Measurements from ENCODE around the gene SCN5A.

SCN5A gene

DNA sequence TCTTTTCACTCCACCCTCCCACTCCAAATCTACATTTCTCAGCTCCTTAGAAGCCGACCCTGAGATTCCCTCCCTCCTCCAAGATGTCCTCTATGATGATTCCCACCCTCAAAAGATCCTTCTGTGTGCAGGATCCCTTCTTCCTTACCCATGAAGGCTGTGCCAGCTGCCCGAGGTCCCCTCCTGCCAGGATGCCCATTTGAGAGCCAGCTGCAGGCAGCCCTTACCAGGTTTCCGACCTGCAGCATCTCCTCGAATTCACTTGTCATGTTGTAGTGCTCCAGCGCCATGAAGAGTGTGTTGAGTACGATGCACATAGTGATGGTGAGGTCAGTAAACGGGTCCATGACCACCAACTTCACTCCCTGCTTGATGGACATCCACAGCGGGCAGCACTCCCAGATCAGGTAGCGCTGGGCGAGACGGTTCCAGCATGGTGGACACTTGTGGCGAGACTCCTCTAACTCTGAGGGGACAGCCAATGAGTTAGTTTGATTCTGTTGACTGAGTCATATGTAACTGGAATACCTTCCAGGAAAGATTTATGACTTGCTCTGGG is 51.9 kb downstream of the SCN5A start:
- no peak for DNase-seq

DNA sequence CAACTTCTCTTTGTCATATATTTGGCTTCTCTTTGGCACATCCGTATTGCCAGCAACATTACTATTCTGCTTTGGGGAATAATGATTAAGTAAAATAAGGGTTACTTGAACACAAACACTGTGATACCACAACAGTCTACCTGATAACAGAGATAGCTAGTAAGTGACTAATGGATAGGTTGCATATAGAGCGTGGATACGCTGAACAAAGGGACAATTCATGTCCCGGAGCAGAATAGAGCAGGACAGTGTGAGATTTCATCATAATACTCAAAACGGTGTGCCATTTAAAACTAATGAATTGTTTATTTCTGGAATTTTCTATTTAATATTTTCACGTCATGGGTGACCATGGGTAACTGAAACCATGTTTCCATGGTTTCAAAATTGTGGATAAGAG is 54.1 kb downstream of the SCN5A start:
- DNase-seq, result no peak

DNA sequence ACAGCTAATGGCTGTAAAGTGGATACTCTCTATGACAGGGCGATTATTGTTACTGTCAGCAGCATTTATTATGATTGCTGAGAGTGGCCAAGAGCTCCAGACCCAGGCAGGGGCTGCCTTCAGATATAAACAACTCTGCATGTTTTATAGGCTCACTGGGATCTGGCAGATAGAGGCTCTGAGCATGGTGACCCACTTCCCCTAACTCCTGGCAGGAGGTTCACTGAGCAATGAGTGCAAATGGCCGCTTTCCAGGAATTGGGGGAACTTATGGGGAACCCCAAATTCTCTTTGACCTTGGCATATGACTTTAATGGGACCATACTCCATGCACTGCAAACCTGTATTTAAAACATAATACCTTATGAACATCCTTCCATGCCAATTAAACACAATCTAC is 59.0 kb downstream of the SCN5A start:
- no peak for DNase-seq

DNA sequence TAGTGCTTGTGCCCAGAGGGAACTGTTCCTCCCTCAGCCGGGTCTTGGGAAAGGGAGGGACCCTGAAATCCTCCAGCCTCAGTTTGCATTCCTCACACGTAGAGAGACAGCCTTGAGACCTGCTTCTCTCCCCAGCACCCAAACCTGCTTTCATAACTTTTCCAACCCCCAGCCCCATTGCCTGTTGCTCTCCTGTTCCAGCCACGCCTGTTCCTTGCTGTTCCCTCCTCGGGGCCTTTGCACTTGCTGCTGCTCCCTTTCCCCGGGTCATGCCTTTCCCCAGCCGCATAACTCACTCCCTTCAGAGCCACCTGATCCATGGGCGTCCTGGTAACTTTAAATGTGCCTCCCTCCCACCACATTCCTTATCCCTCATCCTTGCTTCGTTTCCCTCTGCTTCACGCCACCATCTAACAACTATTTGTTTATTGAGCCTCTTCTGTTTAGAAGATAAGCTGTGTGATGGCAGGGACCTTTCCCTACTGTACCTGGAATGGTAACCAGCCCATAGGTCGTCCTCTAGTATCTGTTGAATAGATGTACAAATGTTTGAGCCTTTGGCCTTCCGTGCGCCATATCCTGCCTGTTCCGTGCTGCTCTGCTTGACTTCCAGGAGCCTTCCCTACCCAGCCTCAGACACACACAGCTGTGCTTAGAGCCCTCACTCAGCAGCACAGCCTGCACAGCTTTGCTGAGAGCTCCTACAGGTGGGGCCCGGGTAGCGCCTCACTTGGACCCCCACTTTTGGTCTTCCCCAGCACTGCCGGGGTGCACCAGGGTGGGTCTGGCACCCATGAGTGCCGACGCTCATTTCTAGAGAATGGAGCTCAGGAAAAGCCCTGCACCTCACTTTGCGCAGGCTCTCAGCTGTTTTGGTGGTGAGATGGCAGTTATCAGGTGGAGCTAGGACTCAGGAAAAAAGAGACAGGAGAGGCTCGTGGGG is 60.2 kb downstream of the SCN5A start:
- DNase-seq, result no peak

DNA sequence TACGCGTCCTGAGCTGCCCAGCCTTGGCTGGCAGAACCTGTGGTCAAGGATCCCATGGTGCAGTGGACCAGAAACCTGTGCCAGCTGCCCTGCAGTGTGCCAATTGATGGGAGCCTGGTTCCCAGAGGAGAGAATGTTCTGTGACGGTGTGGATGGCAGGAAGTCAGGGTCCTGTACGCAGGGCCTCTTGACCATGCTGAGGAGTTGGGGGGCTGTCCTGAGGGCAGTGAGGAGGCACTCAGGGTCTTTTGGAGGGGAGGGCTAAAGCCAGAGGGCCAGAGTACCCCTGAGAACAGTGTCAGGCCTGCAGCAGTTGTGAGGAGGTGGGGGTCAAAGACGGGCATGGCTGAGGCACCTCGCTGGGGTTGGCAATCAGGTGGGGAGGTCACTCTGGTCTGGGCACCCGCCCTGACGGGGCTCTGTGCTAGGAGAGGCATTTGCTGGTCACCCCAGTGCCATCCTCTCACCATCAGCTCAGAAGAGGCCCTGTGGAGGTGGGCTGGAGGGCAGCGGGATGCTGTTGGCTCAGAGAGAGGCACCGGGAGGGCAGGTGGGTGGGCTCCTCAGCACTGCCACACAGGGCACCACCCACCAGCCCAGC is 61.0 kb downstream of the SCN5A start:
- no peak for DNase-seq

DNA sequence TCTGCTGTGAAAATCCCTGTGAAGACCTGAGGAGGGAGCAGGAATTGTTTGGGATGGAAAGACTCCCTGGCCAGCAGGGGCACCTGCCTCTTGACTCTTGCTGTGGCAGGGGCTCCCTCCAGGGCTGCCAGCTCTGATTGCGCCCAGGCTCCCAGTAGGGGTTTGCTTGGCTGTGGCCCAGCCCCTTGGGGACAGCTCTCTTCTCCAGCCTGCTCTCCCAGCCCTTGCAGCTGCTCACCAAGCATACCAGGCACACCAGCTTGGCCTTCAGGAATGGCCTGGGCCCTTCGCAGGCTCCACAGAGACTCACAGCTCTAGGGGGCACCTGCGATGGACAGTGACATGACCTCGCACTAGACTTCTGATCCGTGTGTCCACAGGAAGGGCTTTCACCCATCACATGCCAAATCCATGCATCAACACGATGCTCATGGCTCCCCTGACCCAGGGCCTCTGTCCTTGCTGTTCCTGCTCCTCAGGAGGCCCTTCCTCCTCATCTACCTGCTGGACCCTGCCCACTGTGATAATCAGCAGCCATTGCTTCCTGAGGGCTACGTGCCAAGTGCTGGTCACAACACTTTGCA is 61.8 kb downstream of the SCN5A start:
- no peak for DNase-seq

DNA sequence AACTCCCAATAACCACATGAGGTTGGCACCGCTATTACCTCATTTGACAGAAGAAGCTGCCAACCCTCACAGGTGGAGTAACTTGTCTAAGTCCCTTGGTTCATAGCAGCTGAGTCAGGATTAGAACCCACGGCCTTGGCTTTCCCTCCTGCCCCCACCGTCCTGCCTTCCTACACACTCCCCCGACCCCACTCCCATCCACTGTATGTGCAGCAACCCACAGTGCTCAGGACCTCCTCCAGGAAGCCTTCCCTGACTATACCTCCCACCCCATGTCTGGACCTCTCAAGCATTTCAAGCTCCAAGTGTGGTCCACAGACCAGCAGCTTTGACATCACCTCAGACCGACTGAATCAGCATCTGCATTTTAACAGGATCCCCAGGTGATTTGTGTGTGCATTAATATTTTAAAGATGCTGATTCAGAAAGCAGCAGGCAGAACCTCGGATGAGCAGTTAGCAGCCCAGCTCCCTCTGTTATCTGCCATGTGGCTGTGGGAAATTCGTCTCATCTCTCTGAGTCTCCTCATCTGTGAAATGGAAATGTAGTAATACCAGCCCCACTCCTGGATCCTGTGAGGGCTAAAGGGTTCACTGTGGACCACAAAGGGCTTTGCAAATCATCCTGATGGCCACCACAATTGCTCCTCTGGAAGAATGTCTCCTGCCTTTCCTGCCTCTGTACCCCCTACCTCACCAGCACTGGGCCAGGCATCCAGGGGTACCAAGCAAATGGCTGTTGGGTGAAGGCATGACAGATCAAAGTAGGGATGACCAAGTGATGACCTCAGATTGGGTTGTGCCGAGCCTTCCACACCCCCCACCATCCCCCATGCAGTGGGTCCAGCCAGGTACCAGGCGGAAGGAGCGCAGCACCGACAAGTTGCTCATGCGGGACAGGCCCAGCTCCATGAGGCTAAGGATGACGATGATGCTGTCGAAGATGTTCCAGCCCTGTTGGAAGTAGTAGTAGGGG is 62.7 kb downstream of the SCN5A start:
- no peak for DNase-seq

DNA sequence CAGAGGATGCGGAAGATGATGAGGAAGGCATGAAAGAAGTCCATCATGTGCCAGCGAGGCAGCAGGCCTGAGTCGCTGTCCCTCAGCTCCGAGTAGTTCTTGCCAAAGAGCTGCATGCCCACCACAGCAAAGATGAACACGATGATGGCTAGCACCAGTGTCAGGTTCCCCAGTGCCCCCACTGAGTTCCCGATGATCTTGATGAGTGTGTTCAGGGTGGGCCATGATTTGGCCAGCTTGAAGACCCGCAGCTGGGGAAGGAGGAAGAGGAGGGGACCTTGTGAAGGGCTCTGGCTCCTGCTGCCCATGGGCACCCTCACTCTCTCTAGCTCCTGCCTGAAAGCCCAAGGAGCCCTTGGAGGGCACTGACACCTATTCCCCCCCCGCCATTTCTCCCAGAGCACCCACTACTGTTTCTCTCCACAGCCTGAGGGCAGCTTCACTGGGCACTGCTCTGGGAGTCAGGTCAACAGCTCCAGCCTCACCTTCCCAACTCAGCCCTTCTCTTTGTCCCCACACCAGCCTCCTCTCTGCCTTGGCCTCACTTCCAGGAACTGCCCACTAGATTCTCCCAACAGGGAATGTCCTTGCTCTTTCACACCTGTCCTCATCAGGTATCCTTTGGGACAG is 63.6 kb downstream of the SCN5A start:
- DNase-seq, result no peak

DNA sequence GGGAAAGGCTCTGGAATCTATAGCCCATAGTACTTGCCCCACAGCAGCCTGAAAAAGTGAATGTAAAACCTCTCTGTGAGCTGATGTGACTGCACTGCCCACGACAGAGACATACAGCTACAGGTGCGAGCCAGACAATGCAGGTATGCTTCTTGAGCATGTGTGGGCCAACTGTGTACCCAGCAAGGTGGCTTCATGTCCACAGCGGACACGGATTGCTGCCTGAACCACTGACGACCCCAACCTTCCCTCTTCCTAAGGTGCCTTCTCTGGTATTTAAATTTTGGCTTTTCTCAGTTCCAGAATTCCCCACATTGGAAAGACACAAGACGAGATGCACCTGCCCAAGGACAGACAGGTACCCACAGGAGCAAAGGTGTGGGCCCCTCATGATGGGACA is 65.8 kb downstream of the SCN5A start:
- no peak for DNase-seq

DNA sequence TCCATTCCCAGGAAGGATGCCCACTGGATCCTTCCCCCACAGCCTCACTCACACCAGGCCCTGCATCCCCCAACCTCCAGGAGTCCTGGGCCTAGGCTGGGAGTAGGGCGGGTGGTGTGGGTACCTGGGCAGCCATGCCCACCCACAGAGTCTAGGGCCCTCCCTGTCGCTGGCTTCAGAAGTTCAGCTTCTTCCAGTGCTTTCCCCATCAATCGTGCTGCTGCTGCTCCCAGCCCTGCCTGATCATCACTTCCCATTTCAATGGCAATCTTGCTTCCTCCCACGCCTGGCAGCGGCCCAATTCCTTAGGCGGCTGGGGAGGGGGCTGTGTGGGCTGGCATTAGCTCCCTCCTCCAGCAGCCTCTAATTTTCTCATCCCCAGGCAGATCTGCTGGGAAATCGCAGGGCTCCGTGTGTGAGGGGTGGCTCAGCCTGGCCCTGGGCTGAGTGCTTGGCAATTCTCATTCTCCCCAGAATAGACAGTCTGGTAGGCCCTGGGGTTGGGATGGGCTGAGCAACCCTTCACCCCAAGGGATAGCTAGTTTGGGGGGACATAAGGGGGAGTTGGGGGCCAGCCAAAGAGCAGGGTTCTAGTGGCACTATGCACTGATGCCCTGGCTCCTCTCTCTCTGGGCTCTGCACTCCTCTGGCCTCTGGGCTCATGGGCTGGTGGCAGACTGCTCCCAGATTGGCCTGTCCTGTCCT is 66.4 kb downstream of the SCN5A start:
- DNase-seq, result no peak

DNA sequence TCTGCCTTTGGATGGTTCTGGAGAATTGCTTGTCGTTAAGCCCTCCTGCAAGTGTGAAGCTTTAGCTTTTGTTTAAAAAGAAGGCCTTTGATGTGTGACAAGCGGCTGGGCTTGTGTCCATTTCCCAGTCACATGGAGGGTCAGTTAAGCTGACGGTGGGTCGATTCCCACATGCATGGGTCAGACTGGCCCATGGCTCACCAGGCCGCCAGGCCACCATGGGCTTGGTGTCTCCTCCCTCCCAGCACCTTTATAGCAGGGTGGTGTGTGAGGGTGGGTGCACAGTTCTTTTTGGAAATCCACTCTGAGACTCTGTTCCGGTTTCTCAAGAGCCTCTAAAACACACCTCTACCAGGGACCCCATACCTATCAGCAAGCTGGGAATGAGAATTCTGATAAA is 67.2 kb downstream of the SCN5A start:
- no peak for DNase-seq

DNA sequence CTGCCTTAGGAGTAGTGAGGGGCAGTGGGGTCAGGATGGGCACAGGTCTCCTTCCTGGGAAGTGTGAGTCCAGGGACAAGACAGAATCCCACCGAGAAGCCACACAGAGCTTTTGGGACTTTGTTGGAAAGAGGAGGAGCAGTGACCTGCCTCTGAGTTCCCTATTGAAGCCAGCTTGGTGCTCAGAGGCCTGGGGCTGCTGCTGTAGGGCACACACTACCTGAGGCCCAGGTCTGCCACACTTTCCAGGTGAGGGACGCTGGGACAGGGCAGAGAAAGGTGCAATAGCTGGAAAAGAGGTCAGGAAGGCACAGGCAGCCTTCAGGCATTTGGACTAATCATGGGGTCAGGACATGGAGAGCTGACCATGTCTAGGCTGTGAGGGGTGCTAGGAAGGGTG is 67.7 kb downstream of the SCN5A start:
- DNase-seq, result no peak

DNA sequence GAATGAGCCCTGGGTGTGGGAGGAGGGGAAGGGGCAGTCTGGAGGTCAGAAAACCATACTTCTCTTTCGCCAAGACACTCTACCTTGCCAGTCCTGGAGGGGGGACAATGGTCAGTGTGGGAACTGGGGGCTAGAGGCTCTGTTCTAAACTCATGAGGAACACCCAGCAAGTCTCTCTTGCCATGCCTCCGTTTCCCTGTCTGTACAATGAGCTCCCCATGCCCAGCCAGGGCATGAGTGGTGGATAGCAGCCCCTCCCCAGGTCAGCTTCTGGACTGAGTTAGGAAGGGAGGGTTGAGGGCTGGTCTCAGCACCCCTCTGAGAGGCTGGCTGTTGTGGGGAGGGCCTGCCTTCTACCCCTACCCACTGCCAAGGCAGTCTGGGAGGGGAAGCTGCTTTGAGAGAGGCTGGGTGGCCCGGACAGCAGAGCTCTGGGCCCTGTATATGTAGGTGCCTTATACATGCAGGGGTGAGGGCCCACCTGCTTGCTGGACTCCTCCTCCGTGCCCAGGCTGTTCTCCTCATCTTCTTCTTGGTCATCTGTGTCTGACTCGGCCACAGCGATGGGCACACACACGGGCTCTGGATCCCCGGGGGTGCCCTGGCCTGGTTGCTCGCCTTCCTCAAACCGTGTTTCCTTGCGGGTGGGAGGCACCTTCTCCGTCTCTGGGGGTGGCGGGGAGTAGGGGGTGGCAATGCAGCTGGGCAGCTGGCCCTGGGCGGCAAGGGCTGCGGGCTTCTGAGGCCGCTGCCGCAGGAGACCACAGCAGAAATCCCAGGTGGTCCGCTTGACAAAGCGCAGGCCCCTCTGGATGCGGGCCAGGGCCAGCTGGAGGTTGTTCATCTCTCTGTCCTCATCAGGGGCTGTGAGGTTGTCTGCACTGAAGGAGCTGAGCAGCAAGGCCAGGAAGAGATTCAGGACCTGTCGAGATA is 68.8 kb downstream of the SCN5A start:
- no peak for DNase-seq

DNA sequence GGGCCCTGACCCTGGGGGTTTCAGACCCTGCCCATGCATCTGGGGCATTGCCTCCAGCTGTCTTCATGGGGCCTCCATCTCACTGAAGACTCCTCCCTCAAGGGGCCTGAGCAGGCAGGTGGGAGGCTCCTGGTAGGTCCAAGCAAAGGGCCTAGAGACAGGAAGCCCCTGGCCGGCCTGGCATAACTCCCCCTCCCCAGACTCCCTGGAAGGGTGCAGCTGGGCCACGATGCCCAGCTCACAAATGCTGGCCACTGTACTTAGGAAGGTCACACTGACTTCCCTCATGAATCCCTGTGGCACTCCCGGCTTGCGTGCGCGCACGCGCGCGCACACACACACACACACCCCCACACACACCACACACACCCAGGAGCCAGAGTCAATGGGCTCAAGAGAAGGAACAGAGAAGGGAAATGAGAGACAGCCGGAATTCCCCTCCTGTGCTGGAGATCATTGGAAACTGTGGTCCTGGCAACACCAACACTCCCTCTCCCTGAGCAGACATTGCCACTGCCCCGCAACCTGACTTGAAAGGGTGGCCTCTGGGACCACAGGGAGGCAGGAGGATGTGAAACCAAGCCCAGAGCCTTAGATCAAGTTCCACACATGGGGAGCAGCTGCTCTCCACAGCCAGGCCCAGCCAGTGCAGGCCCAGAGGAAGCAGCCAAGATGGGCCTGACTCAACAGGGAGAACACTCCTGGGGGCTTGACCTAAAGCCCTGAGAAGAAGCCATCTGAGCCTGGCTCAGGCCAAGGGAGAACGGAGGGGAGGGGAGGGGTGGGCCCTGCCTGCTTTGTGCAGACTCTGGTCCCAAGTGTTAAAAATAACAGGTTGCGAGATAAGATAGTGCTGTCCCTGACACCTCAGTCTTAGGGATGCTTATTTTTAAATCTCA is 69.7 kb downstream of the SCN5A start:
- no peak for DNase-seq

DNA sequence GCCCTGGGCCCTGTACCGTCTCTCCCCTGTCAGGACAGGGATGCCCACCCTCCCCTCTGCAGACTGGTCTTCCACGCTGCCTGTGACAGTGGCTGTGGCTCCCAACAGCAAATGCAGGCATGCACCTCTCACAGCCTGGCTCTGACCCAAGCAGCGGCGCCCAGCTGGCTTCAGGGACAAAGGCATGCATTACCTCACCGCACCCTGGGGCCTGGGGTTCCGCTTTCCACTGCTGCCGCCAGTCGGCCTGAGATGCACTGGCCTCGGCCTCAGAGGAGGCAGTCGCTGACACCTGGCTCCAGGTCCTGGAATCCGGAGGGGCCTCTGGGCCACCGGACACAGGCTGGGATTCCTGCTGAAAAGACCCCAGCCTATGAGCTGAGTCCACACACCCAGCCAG is 70.3 kb downstream of the SCN5A start:
- DNase-seq, result peak; percentile 27

DNA sequence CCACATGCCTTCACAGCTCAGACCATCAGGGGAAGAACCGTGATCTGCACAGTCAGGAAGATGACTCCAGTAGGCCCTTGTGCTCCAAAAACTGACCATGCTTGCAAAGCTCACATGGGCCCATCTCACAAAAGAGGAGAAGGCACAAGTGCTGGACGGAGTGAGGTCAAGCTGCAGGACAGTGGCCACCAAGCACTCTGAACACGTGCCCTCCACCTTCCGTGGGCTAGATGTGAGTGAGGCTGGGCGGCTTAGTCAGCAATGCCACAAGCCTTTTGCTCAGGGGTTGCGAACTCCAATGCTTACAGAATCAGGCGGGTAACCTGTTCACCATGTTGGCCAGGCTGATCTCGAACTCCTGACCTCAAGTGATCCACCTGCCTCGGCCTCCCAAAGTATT is 70.9 kb downstream of the SCN5A start:
- no peak for DNase-seq

DNA sequence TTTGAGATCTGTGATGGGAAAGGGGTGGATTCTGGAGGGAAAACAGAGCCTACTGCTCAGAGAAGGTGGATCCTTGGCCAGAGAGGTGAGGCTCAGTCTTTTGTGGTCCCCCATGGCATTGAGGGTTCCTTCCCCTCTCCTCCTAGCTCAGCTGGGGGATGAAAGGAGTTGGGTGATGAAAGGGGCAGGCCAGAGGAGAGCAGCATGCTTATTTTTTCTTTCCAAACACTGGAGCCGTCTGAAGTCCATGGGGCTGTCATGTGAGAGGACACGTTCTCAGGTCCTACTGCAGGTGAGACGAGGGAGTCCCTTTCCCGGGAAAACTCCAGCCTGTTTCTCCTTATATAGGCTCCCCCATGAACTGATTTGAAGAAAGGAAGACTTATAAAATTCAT is 71.4 kb downstream of the SCN5A start:
- no peak for DNase-seq

DNA sequence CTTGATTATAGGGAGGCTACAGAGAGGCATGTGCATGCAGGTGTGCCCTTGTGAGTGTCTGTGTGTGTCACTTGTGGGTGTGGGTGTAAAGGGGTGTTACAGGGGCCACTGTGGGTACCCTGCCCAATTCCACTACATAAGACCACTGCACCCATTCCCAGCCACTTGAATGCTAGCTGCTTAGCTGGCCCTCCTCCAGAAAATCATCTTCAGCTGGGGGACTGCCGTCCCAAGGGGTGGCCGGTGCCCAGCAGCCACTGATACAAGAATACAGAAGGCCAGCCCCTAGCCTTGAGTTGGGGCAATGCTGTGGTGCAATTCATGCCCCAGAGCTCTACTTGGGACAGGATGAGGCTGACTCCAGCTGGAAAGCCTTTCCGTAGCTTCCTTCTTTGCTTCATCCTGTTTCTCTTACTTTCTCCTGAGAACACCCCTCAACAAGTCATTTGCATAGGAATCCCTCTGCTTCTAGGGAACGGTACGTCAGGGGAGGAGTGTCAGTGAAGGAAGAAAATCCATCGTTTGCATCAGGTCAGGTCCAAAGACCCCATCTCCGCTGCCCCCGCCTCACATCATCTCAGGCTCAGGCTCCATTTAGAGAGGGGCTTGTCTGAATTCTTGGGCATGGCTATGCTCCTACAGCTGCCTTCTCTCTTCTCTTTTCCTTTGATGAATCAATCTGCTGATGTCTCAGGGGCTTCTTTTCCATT is 72.0 kb downstream of the SCN5A start:
- DNase-seq, result no peak

All from NCI-H1092 (cell line).